Tibial nerve (tissue), 3 donors: Measurements from ENCODE around the gene DNMT1.

Experiments
- CTCF ChIP-seq, 5 experiments: fragments of 200-600 bp in 3 of 5; fragments of 450-650 bp in 2 of 5; sonication (generic) in 3 of 5; IDR thresholded peaks; one replicate each; pipeline ENCODE4 v1.5.1; 2016 to 2019; ENCODE audit warnings: antibody characterized with exemption in 5 of 5, mild to moderate bottlenecking in 3 of 5, moderate library complexity in 2 of 5
- POLR2A ChIP-seq, 2 donors: fragments of 450-650 bp; IDR thresholded peaks; one replicate each; pipeline ENCODE4 v1.6.1; 2017; ENCODE audit warnings: antibody characterized with exemption in 2 of 2, mild to moderate bottlenecking in 2 of 2, moderate library complexity in 2 of 2

GRCh38 chr19:10233946-10234345 is 39.2 kb upstream of the DNMT1 start:
- TF ChIP-seq POLR2A (IDR thresholded peaks at IDR 0.05) (no peak), CTCF (IDR thresholded peaks at IDR 0.05) (no peak)
